Measurements from ENCODE around the gene GIT2.
A peak's percentile ranks its signal among the peaks of the same experiment; 100 is the strongest.

GIT2 gene, protein sequence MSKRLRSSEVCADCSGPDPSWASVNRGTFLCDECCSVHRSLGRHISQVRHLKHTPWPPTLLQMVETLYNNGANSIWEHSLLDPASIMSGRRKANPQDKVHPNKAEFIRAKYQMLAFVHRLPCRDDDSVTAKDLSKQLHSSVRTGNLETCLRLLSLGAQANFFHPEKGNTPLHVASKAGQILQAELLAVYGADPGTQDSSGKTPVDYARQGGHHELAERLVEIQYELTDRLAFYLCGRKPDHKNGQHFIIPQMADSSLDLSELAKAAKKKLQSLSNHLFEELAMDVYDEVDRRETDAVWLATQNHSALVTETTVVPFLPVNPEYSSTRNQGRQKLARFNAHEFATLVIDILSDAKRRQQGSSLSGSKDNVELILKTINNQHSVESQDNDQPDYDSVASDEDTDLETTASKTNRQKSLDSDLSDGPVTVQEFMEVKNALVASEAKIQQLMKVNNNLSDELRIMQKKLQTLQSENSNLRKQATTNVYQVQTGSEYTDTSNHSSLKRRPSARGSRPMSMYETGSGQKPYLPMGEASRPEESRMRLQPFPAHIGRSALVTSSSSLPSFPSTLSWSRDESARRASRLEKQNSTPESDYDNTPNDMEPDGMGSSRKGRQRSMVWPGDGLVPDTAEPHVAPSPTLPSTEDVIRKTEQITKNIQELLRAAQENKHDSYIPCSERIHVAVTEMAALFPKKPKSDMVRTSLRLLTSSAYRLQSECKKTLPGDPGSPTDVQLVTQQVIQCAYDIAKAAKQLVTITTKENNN

DNA sequence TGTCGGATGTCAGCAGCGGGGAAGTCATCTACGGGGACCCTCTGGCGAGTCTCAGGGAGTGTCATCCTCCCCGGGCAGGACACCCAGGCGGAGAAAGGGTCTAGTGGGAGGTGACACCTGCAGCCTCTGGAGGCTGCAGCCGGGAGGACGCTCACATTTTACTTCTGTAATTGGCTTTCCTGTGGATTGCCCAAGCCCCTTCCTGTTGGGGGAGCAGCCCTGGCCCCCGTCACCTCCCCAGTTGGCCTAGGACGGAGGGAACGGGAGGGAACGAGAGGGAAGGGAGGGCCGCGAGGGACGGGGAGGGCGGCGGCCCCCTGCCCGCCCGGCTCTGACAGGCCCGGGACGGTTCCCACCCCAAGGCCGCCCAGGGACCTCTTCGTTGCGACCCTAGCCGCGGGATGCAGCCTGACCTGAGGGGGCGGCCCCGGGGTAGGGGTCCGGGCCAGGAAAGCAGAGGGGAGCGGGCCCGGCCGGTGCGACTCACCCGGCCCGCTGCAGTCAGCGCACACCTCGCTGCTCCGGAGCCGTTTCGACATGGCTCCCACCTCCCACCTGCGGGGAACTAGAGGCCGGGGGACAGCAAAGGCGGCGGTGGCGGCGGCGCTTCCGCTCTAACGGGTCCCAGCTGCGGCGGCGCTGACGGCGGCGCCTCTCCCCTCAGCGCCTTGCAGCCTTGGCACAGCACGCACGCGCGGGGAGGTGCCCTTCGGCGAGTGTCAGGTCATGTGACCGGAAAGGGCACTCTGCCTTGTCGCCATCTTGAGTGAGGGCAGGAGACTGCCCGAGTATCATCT, at the start of gene GIT2:
Gene GIT2 (minus strand): TSS at position 683 of the 797 bp plus-strand sequence. CDS start 144 bp downstream, at position 539.
- DNase-seq, result peak; percentile 97

DNA sequence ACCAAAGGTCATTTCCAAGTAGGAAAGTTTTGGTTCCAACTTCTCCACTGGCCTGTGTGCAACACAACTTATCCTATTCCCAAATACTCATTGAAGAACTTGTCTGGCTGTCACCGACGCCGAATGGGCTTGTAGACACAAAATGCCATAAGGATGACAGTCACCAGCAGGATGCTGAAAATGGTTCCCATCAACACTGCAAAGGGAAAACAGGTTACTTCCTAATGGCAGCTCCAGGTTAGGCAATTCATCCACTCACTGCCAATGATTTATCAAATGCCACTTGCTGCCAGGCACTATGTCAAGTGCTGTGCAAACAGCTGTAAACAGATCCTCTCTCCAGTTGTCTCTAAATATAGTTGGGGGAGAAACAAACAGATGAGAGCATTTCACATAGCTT, 46.1 kb upstream of the GIT2 start:
- DNase-seq, result no peak

DNA sequence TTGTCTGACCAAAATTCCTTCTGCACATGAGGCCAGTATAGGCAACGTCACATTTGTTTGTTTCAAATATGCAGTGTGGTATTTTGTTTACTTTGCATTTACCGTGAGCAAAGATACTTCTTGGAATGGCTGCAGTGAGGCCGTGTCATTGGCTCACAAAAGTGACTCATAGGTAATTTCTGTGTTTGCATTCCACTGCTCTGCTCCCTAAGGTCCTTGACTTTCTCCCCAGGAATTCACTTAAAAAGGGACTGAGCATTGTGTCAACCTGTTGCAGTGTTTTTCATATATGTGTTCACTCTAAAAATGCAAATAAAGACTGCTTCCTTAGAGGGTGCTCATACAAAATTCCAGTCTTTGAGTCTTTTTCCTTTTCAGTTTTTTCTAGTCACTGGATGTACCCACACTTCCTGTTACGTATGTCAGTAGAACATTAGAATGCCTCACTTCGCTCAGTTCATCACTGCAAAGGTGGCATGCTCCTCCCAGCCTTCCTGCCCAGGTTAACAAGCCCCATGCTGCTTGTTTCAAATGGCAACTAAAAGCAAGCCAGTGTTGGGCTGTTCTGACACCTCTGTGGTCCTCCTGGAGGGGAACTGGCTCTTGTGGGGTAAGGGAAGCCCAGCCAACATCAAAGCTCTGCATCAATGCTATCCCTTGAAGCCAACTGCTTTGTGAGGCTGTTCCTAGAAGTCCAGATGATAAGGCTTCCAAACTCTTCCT, 43.1 kb upstream of the GIT2 start:
- peak; percentile 56 for DNase-seq

DNA sequence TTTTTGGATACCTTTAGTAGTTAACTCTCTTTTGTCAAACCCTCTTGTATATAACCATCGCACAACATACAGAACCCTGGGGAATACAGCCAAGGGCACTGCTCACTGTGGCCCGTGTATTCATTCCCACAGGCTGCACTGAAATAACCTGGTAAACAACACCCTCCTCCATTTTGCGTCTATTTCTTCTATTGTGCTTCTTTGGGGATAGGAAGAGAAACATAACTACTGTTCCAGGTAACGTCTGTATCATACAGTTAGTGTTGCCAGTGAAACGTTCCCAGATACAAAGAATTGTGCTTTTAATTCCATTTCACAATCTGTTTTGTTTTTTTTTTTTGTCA, 42.5 kb upstream of the GIT2 start:
- DNase-seq, result no peak

DNA sequence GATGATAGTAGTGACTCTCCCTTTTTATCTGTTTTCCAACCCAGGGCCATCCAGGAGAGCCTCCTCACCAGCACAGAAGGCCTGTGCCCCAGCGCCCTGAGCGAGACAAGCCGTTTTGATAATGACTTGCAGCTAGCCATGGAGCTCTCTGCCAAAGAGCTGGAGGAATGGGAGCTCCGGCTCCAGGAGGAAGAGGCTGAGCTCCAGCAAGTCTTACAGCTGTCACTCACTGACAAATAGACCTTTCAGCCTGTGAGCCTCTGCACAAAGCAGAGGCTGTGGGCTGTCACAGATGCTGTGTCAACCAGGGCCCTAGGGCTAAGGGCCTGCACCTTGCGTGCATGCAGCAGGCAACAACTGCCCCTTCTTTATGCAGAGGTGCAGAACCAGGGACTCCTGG, 41.1 kb upstream of the GIT2 start:
- DNase-seq, result no peak

DNA sequence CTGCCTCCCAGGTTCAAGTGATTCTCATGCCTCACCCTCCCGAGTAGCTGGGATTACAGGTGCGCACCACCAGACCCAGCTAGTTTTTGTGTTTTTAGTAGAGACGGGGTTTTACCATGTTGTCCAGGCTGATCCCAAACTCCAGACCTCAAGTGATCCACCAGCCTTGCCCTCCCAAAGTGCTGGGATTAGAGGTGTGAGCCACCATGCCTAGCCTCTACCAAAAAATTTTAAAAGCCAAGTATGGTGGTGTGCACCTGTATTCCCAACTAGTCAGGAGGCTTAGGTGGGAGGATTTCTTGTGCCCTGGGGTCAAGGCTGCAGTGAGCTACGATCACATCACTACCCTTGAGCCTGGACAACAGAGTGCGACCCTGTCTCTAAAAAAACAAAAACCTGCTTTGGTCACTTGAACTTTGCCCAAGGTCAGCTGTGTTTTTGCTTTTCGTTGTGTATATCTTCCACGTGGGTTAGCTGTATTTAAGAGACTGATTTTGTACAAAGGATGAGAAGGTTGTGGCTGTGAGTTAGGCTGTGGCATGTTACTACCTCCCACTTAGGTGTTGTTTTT, 39.5 kb upstream of the GIT2 start:
- no peak for DNase-seq

DNA sequence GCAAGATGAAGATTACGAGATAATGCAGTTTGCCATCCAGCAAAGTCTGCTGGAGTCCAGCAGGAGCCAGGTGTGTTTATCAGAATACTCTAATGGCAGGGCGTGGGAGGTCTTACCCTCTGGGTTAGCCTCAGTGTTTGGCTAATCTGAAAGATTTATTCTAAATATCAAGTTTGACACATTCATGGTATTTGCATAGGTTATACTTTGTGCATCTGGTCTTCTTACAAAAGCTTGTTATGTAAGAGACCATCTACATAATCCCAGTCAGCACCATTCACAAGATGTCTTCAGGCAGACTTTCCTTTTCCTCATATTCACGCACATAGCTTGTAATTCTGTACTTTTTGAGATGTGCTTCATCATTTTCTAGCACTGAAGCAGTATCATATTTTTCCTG, 37.7 kb upstream of the GIT2 start:
- DNase-seq, result no peak

DNA sequence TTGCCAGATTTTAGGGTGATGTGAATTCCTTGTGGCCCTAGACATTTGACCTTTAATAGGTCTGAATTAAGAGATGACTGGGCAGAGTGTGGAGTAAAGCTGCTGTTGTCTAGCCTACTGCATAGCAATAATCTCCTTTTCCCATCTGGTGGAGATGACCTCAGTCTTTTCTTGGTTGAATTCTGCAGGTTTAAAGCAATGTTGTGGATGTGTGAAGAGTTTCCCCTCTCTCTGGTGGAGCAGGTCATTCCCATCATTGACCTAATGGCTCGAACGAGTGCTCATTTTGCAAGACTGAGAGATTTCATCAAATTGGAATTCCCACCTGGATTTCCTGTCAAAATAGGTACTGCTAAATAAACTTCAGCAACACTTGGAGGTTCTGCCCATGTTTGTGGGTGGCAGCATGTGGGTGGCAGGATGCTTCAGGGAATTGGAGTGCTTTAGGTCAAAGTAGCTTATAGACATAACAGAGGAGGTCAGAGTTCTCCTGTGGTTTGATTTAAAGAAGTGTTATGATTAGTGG, 33.2 kb upstream of the GIT2 start:
- no peak for DNase-seq

DNA sequence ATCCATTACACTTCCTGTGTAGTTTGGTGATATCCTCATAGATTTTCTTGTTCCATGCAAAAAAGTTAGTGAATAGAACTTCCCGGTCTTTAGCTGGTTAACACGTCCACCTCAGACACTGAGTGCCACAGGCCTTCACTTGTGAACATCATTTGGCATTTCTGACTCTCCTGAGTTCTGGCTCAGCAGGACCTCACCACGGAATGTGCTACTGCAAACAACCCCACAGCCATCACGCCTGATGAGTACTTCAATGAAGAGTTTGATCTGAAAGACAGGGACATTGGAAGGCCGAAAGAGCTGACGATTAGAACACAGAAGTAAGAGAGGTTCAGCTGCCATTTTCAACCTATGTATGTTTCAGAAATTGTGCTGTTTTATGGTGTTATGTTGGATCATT, 32.2 kb upstream of the GIT2 start:
- no peak for DNase-seq

DNA sequence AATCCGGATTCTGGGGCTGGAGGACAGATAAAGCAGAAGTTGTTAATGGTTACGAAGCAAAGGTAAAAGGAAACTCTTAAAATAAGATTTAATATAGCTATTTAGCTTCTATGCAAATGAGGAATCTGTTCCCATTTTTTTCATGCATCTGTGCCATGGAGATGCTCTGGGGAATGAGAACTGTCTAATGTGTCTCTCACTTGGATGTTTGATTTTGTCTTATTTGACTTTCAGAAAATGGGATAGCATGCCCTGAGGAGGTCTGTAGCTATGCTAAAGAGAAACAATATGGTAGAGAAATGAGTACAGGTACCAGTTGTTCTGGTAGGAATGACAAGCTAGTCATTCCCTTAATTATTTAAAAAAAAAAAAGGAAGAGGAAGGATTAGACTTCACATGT, 27.9 kb upstream of the GIT2 start:
- no peak for DNase-seq

DNA sequence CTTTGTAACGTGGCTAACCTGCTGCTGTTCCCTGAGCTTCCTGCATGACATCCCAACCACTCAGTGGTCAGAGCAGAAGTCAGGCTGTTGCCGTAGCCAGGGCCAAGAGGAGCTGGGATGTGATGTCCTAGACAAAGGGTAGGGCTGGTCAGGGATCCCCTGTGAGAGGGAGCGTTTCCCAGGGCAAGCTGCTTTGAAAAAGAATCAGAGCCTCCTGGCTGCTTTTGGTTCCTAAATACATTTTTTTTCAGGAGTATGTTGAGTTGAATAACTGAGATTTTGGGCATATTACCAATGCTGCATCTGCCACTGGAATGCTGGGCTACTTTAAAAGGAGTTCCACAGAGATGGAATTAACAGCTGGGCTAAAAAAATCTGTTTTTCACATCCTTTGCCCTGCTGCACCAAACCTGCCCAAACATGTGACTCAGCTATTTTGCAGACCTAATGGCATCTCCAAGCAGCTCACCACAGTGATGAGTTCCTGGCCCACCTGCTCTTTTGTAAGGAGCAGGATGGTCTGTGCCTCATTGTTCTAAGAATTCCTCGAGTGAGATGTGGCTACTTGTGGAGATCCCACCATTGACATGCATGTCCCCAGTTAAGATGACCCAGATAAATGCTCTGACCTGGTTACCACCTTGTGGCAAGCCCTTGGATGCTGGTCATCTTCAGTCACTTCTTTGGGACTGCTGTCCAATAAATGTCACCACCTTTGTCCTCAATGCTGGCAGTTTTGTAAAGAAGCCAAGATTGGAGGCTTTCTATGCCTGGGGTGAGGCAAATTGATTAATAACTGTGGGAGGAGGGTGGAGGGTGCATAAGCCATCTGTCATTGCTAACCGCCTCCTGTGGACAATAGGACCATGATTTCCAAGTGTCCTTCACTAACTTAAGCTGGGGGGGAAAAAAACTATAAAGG, 27.2 kb upstream of the GIT2 start:
- no peak for DNase-seq

DNA sequence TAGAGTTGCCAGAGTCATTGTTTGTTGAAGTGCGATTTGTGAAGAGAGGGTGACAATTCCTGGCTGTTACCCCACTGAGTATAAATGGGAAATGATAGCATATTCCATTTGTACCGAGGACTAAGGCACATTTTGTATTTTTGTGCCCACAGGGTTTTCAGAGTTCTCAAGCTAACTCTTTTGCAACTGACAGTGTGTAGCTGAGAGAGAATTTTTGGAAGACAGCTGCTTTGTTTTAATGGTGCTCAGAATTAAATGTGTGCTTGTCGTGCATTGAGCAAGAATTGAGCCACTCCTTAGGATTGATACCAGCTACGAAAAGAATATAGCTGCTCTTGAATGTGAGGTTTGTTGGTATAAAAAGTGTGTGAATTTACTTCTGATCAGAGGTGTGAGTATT, 24.8 kb upstream of the GIT2 start:
- no peak for DNase-seq

DNA sequence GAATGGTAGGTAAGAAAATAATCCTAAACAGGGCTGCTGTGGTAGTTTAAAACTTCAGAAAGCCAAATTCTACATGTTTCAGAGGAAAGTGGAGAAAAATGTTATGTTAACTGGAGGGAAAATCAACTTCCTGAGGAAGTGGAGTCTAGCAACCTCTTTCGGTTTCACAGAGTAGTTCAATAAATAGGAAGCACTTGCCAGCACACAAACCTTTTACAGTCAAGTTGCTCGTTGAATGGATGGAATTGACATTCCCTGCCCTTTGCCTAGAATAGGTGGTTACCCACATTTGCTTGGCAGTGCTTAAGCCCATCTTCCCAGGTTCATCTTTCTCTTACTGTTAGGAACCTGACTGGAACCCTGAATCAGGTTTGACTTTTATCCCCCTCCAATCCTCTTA, 19.0 kb upstream of the GIT2 start:
- DNase-seq, result no peak

DNA sequence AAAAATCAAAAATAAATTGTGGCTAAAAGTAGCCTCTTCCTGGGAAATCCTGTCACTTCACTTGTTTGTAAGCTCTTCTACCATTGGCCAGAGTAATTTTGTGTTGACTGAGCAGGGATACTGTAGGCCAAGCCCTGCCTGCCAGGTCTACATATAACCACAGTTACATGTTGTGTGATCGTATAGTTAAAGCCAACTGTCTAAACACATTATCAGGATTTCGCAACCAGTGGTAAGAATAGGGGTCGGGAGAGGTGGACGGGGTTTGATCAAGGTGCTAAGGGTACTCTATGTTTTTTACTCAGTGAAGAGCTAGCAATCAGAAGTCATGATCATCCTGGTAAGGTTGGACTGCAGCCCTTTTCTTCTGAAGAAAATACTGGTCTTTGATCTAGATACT, 16.5 kb upstream of the GIT2 start:
- DNase-seq, result no peak

DNA sequence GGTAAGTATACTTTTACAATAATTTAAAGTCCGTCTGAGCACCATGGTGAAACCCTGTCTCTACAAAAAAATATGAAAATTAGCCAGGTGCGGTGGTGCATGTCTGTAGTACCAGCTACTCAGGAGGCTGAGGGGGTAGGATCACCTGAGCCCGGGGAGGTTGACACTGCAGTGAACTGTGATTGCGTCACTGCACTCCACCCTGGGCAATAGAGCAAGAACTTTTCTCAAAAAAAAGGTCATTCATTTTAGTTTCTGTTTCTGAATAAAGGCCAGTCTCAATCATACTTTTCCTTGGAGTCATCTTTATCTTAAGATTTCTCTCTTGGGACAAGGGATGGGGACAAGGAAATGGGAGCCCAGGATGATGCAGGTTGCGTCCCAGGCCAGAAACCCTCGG, 16.0 kb upstream of the GIT2 start:
- no peak for DNase-seq

DNA sequence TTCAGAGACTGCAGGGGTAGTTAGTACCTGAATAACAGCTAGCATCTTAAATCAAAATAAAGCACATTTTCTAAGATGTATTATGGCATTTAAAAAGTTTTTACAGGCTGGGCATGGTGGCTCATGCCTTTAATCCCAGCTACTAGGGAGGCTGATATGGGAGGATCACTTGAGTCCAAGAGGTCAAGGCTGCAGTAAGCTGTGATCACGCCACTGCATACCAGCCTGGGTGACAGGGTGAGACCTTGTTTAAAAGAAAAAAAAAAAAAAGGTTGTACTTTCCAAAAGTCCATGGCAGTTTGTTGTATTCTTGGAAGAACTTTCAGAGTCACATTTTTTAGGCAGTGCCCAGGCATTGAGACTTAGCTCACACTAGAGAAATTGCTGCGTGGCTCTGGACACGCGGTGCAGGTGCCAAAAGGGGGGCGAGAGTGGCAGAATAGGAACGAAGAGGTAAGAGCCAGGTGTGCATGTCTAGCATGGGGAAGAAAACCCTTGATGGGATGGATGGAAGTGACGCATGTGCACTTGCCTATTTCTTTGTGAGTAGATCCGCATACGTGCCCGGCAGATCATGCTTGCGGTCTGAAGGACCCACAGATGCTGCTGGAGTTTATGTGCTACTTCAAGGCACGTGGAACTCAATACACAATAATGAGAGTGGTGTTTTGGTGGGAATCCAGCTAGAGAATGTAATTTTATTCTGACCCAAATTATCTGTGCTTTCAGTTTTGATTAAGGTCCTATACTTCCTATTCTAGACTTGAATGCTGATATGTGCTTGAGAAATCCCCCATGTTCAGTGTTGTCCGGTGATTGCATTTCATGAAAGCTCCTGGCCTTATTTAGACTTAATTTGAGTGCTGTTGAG, 14.9 kb upstream of the GIT2 start:
- no peak for DNase-seq

DNA sequence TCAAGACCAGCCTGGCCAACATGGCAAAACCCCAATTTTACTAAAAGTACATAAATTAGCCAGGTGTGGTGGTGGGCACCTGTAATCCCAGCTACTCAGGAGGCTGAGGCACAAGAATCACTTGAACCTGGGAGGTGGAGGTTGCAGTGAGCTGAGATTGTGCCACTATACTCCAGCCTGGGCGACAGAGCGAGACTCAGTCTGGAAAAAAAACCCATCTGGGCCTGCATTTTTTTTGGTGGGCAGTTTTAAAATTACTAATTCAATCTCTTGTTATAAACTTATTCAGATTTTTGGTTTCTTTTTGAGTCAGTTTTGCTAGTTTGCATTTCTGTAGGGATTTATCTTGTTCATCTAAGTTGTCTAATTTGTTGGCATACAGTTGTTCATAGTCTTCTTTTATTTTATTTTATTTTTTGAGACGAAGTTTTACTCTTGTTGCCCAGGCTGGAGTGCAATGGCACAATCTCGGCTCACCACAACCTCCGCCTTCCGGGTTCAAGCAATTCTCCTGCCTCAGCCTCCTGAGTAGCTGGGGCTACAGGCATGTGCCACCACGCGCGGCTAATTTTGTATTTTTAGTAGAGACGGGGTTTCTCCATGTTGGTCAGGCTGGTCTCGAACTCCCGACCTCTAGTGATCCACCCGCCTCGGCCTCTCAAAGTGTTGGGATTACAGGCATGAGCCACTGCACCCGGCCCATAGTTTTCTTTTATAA, 12.7 kb upstream of the GIT2 start:
- DNase-seq, result peak; percentile 74

DNA sequence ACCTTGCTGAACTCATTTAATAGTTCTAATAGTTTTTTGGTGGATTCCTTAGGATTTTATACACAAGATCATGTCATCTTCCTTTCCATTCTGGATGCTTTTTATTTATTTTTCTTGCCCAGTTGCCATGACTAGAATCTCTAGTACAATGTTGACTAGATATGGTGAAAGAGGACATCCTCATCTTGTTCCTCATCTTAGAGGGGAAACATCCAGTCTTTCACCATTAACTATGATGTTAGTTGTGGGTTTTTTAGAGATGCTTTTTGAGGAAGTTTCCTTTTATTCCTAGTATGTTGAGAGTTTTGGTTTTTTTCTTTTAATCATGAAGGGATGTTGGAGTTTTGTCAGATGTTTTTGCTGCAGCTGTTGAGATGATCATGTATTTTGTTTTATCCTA, 11.7 kb upstream of the GIT2 start:
- DNase-seq, result no peak

DNA sequence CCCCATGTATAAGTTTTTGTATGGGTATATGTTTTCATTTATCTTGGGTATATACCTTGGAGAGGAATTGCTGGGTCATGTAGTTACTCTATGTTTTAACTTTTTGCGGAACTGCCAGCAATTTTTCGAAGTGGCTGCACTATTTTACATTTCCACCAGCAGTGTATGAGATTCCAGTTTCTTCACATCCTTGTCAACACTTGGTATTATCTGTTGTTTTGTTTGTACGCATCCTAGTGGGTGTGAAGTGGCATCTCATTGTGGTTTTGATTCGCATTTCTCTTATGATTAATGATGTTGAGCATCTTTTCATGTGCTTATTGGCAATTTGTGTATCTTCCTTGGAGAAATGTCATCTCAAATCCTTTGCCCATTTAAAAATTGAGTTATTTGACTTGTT, 9.9 kb upstream of the GIT2 start:
- no peak for DNase-seq
